Erythroblast (primary cell): ENCODE measurements around the gene NFYB.

Experiments used
- GATA1 ChIP-seq: IDR thresholded peaks from 2 replicates; pipeline ENCODE4 v1.6.1; 2011; ENCODE audit warnings: low read depth, mild to moderate bottlenecking, control low read depth, low read length, moderate library complexity
- POLR2A ChIP-seq: IDR thresholded peaks from 2 replicates; pipeline ENCODE4 v1.6.1; 2011; ENCODE audit warnings: mild to moderate bottlenecking, low read length

GRCh38 chr12:104090685-104091084 is 47.3 kb downstream of the NFYB start:
- TF ChIP-seq POLR2A = no peak
- no peak for TF ChIP-seq GATA1
